Measurements from ENCODE around the gene MCU. TPM values are rescaled to one million over a fixed set of nuclear protein-coding genes. Genes with fewer than 3 reads are reported as not detected.

MCU gene
- total RNA-seq, 6 experiments from 2014 or later, result 6.2 to 14.6 (median 10.4) TPM

DNA sequence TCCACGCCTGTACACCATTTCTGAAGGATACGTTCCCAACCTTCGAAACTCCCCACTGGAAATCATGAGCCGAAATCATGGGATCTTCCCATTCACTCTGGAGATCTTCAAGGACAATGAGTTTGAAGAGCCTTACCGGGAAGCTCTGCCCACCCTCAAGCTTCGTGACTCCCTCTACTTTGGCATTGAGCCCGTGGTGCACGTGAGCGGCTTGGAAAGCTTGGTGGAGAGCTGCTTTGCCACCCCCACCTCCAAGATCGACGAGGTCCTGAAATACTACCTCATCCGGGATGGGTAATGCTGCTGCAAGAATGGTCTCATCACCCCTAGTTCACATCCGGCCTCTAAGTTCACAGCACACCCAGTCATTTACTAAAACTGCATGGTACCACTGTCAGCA lies 232.4 kb downstream of the MCU start:
- Histone ChIP-seq H3K36me3 (no peaks in the 10 kb centered on the region), H3K4me3 (no peak overlapping the region), H3K27ac (no peak overlapping the region), H3K27me3 (no peaks in the 10 kb centered on the region), H3K4me1 (peaks cover 0 to 14% (median 0%) of the 10 kb centered on the region in 4 donors), H3K9me3 (peaks cover 0 to 5% (median 0%) of the 10 kb centered on the region in 4 donors)
- DNase-seq (no peak), ATAC-seq (no peak)
- TF ChIP-seq, protein P1, sequence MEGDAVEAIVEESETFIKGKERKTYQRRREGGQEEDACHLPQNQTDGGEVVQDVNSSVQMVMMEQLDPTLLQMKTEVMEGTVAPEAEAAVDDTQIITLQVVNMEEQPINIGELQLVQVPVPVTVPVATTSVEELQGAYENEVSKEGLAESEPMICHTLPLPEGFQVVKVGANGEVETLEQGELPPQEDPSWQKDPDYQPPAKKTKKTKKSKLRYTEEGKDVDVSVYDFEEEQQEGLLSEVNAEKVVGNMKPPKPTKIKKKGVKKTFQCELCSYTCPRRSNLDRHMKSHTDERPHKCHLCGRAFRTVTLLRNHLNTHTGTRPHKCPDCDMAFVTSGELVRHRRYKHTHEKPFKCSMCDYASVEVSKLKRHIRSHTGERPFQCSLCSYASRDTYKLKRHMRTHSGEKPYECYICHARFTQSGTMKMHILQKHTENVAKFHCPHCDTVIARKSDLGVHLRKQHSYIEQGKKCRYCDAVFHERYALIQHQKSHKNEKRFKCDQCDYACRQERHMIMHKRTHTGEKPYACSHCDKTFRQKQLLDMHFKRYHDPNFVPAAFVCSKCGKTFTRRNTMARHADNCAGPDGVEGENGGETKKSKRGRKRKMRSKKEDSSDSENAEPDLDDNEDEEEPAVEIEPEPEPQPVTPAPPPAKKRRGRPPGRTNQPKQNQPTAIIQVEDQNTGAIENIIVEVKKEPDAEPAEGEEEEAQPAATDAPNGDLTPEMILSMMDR (IDR thresholded peaks at IDR 0.05), result no peak
- TF ChIP-seq POLR2A (IDR thresholded peaks at IDR 0.05), result no peak
- intact Hi-C loops (cut with DNase I), result no loop called here
- WGBS (ENCODE audit: insufficient coverage, low coverage, low lambda C conversion rate, missing lambda C conversion rate), result 85% methylated on average over 4 of the region's 13 CpGs

DNA sequence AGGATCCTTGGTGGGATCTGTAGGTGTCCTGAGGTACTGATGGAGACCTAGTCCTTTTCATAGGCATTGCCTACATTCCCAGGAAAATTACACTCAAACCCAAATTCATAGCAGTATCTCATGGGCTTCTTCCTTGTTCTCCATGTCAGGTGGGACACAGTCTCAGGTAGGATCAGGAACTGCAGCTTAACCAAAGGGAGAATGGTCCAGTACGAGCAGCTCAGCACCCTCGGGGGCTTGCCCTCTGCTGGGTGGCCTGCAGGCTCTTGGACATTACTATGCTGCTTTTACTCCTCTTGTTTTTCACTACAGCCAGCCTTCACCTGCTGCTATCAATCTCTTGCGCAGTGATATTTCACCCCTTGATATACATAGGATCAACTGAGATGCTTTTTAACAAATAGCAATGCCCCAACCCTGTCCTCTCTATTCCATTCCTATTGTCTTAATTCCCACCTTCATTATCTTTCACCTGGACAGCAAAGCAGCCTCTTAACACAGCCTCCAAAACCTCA lies 234.1 kb downstream of the MCU start:
- Histone ChIP-seq H3K4me3 (no peak overlapping the region), H3K36me3 (no peaks in the 10 kb centered on the region), H3K27me3 (no peaks in the 10 kb centered on the region), H3K9me3 (no peaks in the 10 kb centered on the region), H3K27ac (no peak overlapping the region), H3K4me1 (peaks cover 0 to 14% (median 0%) of the 10 kb centered on the region in 4 donors)
- intact Hi-C loops (cut with DNase I), result no loop called here
- WGBS (ENCODE audit: insufficient coverage, low coverage, low lambda C conversion rate, missing lambda C conversion rate), result 100% methylated on average over 1 of the region's 3 CpGs
- TF ChIP-seq POLR2A (IDR thresholded peaks at IDR 0.05), result no peak
- TF ChIP-seq, protein P1 (IDR thresholded peaks at IDR 0.05), result no peak
- DNase-seq, result no peak
- ATAC-seq, result peak in 1 of 4 donors; percentile 6

DNA sequence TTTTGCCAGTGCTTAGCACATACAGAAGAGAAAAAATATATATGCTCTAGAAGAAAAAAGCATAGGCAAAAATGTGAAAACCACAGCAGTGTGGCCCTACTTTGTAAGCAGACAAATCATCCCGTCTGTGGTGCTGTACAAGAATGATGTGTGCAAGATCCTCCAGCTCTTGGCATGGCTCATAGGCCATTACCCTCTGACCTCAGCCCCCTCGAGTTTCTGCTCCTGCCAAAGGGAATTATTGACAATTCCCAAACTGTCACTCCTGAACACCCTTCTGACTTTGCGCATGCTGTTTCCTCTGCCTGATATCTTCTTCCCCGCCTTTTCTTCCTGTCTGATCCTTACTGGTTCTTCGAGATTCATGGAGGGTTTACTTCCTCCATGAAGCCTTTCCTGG lies 235.5 kb downstream of the MCU start:
- Histone ChIP-seq H3K27me3 (no peaks in the 10 kb centered on the region), H3K4me3 (no peak overlapping the region), H3K9me3 (no peaks in the 10 kb centered on the region), H3K36me3 (peaks cover 0 to 14% (median 5%) of the 10 kb centered on the region in 4 donors), H3K27ac (no peak overlapping the region), H3K4me1 (peaks cover 0 to 14% (median 0%) of the 10 kb centered on the region in 4 donors)
- intact Hi-C loops (cut with DNase I), result no loop called here
- peak; percentile 43 to 64 (median 58) for DNase-seq
- 12% methylated on average over 5 of the region's 5 CpGs for WGBS (ENCODE audit: insufficient coverage, low coverage, low lambda C conversion rate, missing lambda C conversion rate)
- TF ChIP-seq, protein P1 (IDR thresholded peaks at IDR 0.05), result no peak
- no peak for TF ChIP-seq POLR2A (IDR thresholded peaks at IDR 0.05)
- ATAC-seq, result peak; percentile 82 to 94 (median 92)

DNA sequence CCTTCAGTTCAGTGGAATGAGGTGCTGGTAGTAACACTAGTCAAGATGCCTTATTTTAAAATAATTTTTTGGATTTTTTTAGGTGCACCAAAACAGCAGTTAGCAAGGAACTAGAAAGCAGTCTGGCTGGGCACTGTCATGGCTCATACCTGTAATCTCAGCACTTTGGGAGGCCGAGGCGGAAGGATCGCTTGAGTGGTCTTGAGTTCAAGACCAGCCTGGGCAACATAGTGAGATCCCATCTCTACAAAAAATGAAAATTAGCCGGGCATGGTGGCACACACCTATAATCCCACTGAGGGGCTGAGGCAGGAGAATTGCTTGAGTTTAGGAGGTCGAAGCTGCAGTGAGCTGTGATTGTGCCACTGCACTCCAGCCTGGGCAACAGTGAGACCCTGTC lies 236.9 kb downstream of the MCU start:
- no peak overlapping the region for H3K4me3 ChIP-seq
- no peak for DNase-seq
- peaks cover 0 to 23% (median 11%) of the 10 kb centered on the region in 4 donors for H3K36me3 ChIP-seq
- no peaks in the 10 kb centered on the region for H3K27me3 ChIP-seq
- 93% methylated on average over 4 of the region's 5 CpGs for WGBS (ENCODE audit: insufficient coverage, low coverage, low lambda C conversion rate, missing lambda C conversion rate)
- ATAC-seq, result no peak
- H3K27ac ChIP-seq, result no peak overlapping the region
- H3K4me1 ChIP-seq, result peaks cover 0 to 14% (median 0%) of the 10 kb centered on the region in 4 donors
- no peak for TF ChIP-seq POLR2A (IDR thresholded peaks at IDR 0.05)
- TF ChIP-seq, protein P1 (IDR thresholded peaks at IDR 0.05), result no peak
- intact Hi-C loops (cut with DNase I), result no loop called here
- no peaks in the 10 kb centered on the region for H3K9me3 ChIP-seq
